Nephron progenitor cell (in vitro differentiated cells): ENCODE results near the gene VSIG10L.

Source experiments
- DNase-seq: peaks from one replicate; pipeline ENCODE4 v3.0.0; 2021
- H3K27ac Mint-ChIP-seq: 2 replicates; pipeline ENCODE4 v1.8.0; 2021; ENCODE audit warnings: mild to moderate bottlenecking, moderate library complexity, mixed read lengths
- H3K27me3 Mint-ChIP-seq: 2 replicates; pipeline ENCODE4 v1.8.0; 2021; ENCODE audit warnings: mild to moderate bottlenecking, low read depth, mixed read lengths; ENCODE audit not compliant: poor library complexity
- H3K36me3 Mint-ChIP-seq: 2 replicates; pipeline ENCODE4 v1.8.0; 2021; ENCODE audit warnings: low read depth, mixed read lengths
- H3K4me1 Mint-ChIP-seq: 2 replicates; pipeline ENCODE4 v1.8.0; 2021; ENCODE audit warnings: mixed read lengths
- H3K4me3 Mint-ChIP-seq: 2 replicates; pipeline ENCODE4 v1.8.0; 2021; ENCODE audit warnings: mild to moderate bottlenecking, moderate library complexity, mixed read lengths
- H3K9me3 Mint-ChIP-seq: 2 replicates; pipeline ENCODE4 v1.8.0; 2021; ENCODE audit warnings: mild to moderate bottlenecking, moderate library complexity, mixed read lengths
- CTCF ChIP-seq: fragments of 200-600 bp; sonication (generic); IDR thresholded peaks from 2 replicates; pipeline ENCODE4 v1.5.0; 2021; ENCODE audit warnings: antibody characterized with exemption

The VSIG10L gene

GRCh38 chr19:51341976-51342580, at the start of gene VSIG10L:
Gene VSIG10L (minus strand): TSS chr19:51342139. CDS start chr19:51342124, 15 bp downstream.
- Mint-ChIP-seq H3K36me3 (peaks cover 9% of the 10 kb centered on the region), H3K4me1 (peaks cover 41% of the 10 kb centered on the region), H3K27ac (peak within 1 kb of the TSS; percentile 61), H3K9me3 (no peaks in the 10 kb centered on the region), H3K4me3 (peak within 1 kb of the TSS; percentile 82), H3K27me3 (peaks cover 28% of the 10 kb centered on the region)
- TF ChIP-seq CTCF, result no peak
- no peak for DNase-seq

DNA sequence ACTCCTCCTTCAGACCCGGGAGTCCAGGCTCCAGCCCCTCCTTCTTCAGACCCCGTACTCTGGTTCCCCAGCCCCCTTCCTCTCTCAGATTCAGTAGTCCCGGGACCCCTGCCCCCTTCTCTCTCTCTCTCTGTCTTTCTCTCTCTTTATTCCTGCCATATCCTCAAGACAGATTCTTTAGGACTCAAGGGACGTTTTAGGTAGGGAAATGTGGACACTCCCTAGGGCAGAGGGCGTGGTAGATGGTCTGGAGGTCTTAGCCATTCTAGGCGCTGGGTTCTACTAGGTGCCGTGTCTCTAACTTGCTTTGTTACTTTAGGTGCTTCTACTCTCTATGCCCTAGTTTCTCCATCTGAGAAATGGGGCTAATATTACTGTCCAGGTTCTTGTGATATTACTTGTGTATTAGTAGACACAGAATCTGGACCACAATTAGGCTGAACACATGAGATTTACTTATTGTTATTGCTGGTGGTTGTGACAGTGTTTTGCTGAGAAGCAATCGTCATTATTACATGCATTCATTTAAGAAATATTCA, 49.2 kb upstream of the VSIG10L start:
- Mint-ChIP-seq H3K27ac (no peak overlapping the region), H3K9me3 (no peaks in the 10 kb centered on the region), H3K27me3 (peaks cover 6% of the 10 kb centered on the region), H3K4me3 (peak overlapping the region; percentile 33), H3K36me3 (no peaks in the 10 kb centered on the region), H3K4me1 (peaks cover 59% of the 10 kb centered on the region)
- DNase-seq, result no peak
- TF ChIP-seq CTCF, result no peak

DNA sequence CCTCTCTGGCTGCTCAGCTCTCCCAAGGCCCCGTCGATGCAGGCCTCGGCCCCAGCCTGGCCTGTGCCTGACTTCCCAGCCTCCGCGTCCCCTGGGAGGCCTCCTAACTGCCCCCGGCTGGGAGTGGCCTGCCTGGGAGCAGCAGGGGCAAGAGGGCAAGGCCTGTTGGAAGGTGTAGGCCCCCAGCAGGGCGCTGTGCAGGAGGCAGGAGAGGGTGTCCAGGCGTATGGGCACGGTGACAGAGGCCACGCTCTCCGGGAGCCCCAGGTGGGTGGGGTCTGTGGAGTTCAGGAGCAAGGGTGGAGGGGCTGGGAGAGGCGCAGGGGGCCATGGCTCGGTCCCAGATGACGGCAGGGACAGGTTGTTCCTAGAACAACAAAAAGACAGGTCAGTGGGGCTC, 47.2 kb upstream of the VSIG10L start:
- no peak overlapping the region for H3K27ac Mint-ChIP-seq
- no peak for DNase-seq
- TF ChIP-seq CTCF, result no peak
- H3K4me3 Mint-ChIP-seq, result no peak overlapping the region
- H3K4me1 Mint-ChIP-seq, result peaks cover 54% of the 10 kb centered on the region
- H3K9me3 Mint-ChIP-seq, result no peaks in the 10 kb centered on the region
- peaks cover 3% of the 10 kb centered on the region for H3K27me3 Mint-ChIP-seq
- no peaks in the 10 kb centered on the region for H3K36me3 Mint-ChIP-seq

DNA sequence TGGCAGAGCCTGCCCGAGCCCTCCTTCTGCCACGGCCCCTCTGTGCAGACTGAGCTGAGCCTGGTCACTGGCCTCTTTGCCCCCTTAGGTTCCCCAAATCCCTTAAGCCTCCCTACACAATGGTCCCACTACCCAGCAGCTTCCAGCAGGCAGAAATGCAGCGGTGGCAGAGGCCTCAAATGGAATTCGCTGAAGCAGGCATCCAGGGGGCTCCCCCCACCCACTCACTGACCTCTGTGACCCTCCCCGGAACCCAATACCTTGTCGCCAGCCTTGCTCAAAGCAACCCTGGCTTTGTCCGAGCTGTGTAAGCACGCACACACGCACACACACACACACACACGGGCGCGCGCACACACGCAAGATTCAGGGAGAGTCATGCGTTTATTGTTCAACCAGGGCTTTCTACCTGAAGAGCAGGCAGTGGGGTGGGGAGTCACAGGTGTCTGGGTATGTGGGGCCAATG, 46.0 kb upstream of the VSIG10L start, which contains the start of gene LIM2:
TSS of gene LIM2 (minus strand) at position 51 of the 466 bp plus-strand sequence. CDS start 531 bp downstream, outside the sequence.
- DNase-seq, result peak; percentile 62
- H3K27me3 Mint-ChIP-seq, result peaks cover 3% of the 10 kb centered on the region
- no peaks in the 10 kb centered on the region for H3K9me3 Mint-ChIP-seq
- no peak for TF ChIP-seq CTCF
- peak within 1 kb of the TSS; percentile 89 for H3K27ac Mint-ChIP-seq
- H3K4me1 Mint-ChIP-seq, result peaks cover 49% of the 10 kb centered on the region
- no peaks in the 10 kb centered on the region for H3K36me3 Mint-ChIP-seq
- peak within 1 kb of the TSS; percentile 7 for H3K4me3 Mint-ChIP-seq

DNA sequence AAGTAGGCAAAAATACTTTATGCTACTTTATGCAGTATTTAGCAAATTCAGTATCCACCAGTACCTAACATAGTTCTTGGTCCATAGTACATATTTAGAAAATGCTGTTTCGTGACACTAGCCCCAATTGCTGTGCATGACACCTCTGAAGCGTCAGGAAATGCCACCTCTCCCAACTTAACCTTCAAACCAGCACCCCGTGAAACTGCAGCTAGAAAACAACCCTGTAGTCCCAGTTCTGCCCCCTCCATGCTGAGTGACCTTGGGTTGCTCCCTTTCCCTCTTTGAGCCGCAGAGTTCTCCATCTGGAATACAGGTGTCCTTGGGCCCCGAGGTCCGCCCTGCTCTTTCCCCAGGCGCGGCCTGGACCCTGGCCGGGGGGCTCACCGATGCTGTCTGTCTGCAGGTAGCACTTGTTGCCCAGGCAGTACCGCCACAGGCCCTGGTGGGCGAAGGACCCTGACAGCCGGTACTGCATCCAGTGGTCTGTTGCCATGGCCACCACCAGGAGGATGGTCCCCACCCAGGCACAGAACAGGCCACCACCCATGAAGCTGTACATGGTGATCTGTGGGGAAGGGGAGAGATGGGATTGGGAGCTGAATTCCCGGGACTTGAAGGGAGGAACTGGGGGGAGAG, 45.1 kb upstream of the VSIG10L start:
- Mint-ChIP-seq H3K4me1 (peaks cover 49% of the 10 kb centered on the region), H3K9me3 (peaks cover 8% of the 10 kb centered on the region), H3K4me3 (no peak overlapping the region), H3K36me3 (no peaks in the 10 kb centered on the region), H3K27ac (no peak overlapping the region), H3K27me3 (peaks cover 3% of the 10 kb centered on the region)
- DNase-seq, result no peak
- no peak for TF ChIP-seq CTCF
